ENCODE measurements around the gene DEPDC5.

Gene DEPDC5

DNA sequence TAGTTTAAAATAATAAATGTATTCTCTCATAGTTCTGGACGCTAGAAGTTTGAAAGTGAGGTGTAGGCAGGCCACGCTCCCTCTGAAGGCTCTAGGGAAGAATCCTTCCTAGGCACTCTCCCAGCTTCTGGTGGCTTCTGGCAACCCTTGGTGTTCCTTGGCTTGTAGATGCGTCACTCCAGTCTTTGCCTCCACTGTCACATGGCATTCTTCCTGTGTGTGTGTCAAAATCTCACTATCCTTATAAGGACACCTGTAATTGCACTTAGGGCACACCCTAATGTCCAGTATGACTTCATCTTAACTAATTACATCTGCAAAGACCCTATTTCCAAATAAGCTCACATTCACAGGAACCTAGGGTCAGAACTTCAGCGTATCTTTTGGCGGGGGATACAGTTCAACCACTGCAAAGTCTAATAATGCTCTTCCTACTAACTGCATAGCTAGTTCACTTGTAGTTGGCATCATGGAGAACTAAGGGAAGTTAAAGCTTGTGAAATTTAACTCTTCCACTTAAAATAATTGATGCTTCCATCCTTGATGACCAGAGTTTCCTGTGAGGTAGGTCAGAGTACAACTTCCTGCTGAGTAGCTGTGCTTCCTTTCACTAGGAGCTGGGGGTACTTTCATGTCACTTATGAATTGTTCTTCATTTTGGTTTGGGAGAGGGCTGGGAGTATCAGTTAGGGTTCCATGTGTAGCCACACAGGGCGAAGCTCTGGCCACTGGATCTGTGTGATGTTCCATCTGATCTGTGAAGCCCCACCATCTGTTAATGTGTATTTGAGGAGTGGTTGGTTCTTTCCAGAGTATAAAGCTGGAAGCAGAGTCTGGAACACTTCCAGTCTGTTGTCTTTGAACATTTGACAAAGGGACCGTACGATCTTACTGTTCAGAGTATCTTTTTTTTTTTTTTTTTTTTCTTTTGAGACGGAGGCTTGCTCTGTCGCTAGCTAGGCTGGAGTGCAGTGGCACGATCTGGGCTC is 201.0 kb downstream of the DEPDC5 start:
- TF ChIP-seq, protein P1, sequence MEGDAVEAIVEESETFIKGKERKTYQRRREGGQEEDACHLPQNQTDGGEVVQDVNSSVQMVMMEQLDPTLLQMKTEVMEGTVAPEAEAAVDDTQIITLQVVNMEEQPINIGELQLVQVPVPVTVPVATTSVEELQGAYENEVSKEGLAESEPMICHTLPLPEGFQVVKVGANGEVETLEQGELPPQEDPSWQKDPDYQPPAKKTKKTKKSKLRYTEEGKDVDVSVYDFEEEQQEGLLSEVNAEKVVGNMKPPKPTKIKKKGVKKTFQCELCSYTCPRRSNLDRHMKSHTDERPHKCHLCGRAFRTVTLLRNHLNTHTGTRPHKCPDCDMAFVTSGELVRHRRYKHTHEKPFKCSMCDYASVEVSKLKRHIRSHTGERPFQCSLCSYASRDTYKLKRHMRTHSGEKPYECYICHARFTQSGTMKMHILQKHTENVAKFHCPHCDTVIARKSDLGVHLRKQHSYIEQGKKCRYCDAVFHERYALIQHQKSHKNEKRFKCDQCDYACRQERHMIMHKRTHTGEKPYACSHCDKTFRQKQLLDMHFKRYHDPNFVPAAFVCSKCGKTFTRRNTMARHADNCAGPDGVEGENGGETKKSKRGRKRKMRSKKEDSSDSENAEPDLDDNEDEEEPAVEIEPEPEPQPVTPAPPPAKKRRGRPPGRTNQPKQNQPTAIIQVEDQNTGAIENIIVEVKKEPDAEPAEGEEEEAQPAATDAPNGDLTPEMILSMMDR (conservative IDR thresholded peaks at IDR 0.05; ENCODE audit: low read depth, low read length), result no peak
- H3K4me3 ChIP-seq (ENCODE audit: low read length), result no peak overlapping the region
- DNase-seq (ENCODE audit: low read depth), result no peak

DNA sequence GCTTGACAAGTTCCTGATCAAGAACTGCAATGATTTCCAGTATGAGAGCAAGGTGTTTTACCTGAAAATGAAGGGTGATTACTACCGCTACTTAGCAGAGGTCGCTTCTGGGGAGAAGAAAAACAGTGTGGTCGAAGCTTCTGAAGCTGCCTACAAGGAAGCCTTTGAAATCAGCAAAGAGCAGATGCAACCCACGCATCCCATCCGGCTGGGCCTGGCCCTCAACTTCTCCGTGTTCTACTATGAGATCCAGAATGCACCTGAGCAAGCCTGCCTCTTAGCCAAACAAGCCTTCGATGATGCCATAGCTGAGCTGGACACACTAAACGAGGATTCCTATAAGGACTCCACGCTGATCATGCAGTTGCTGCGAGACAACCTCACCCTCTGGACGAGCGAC is 202.5 kb downstream of the DEPDC5 start:
- TF ChIP-seq, protein P1 (conservative IDR thresholded peaks at IDR 0.05; ENCODE audit: low read depth, low read length), result no peak
- no peak overlapping the region for H3K4me3 ChIP-seq (ENCODE audit: low read length)
- DNase-seq (ENCODE audit: low read depth), result no peak

Data from retinal pigment epithelial cell (primary cell).